Glomerular visceral epithelial cell (primary cell): ENCODE data around the gene DLL3.
A peak's percentile ranks its signal among the peaks of the same experiment; 100 is the strongest.

Experiments
- DNase-seq: peaks from one replicate; pipeline ENCODE4 v3.0.0-alpha.2; 2016; ENCODE audit errors: extremely low spot score

The DLL3 gene

GRCh38 chr19:39481676-39482075 is 17.1 kb upstream of the DLL3 start:
- no peak for DNase-seq

GRCh38 chr19:39483141-39483540 is 15.6 kb upstream of the DLL3 start:
- no peak for DNase-seq

GRCh38 chr19:39489756-39490155 is 9.0 kb upstream of the DLL3 start:
- no peak for DNase-seq

- DNase-seq = no peak
These were observed 6.5 kb upstream of the DLL3 start for GRCh38 chr19:39492225-39492624.

- DNase-seq = no peak
These were observed 6.0 kb upstream of the DLL3 start for GRCh38 chr19:39492788-39493187.

- no peak for DNase-seq
These were observed 4.1 kb upstream of the DLL3 start for GRCh38 chr19:39494661-39495060.

GRCh38 chr19:39496063-39496462 is 2.7 kb upstream of the DLL3 start:
- DNase-seq = no peak

GRCh38 chr19:39497701-39497995 is 1.1 kb upstream of the DLL3 start:
- DNase-seq = no peak

GRCh38 chr19:39497996-39498797 is 550 bp upstream of the DLL3 start:
- DNase-seq = peak; percentile 34

GRCh38 chr19:39499932-39500331 is 1.2 kb downstream of the DLL3 start:
- DNase-seq = no peak

GRCh38 chr19:39500543-39500942 is 1.8 kb downstream of the DLL3 start:
- no peak for DNase-seq

- DNase-seq = no peak
These were observed 2.6 kb downstream of the DLL3 start for GRCh38 chr19:39501340-39501739.

GRCh38 chr19:39502640-39503417 is 4.1 kb downstream of the DLL3 start:
- DNase-seq = peak; percentile 68

- no peak for DNase-seq
These were observed 7.8 kb downstream of the DLL3 start for GRCh38 chr19:39506598-39506943.

GRCh38 chr19:39506944-39507714 is 8.4 kb downstream of the DLL3 start:
- peak; percentile 85 for DNase-seq

- no peak for DNase-seq
These were observed 9.1 kb downstream of the DLL3 start for GRCh38 chr19:39507715-39508364.

GRCh38 chr19:39508629-39509028 is 9.9 kb downstream of the DLL3 start:
- DNase-seq = no peak

- no peak for DNase-seq
These were observed 10.5 kb downstream of the DLL3 start for GRCh38 chr19:39509233-39509632.

- DNase-seq = no peak
These were observed 14.2 kb downstream of the DLL3 start for GRCh38 chr19:39512988-39513387.

- DNase-seq = peak; percentile 30
These were observed 16.2 kb downstream of the DLL3 start, which contains the start of gene SELENOV for GRCh38 chr19:39514840-39515550. Gene SELENOV (plus strand): TSS chr19:39515139. CDS start chr19:39515213, 74 bp downstream.

GRCh38 chr19:39515551-39516191 is 16.9 kb downstream of the DLL3 start:
- no peak for DNase-seq
